Measurements from ENCODE around the gene RBBP8NL.

The RBBP8NL gene

GRCh38 chr20:62427172-62428001 lies at the start of gene RBBP8NL:
Gene RBBP8NL, minus strand, starts transcription at chr20:62427539. Its CDS starts 7,892 bp downstream, at chr20:62419647.
- no peak for TF ChIP-seq CTCF (IDR thresholded peaks at IDR 0.05; ENCODE audit: low read depth, low read length)
- peak within 1 kb of the TSS; percentile 41; the same call in 1 of the 2 replicates for H3K27ac ChIP-seq
- H3K4me3 ChIP-seq (ENCODE audit: low read depth, low read length): no peak within 1 kb of the TSS

DNA sequence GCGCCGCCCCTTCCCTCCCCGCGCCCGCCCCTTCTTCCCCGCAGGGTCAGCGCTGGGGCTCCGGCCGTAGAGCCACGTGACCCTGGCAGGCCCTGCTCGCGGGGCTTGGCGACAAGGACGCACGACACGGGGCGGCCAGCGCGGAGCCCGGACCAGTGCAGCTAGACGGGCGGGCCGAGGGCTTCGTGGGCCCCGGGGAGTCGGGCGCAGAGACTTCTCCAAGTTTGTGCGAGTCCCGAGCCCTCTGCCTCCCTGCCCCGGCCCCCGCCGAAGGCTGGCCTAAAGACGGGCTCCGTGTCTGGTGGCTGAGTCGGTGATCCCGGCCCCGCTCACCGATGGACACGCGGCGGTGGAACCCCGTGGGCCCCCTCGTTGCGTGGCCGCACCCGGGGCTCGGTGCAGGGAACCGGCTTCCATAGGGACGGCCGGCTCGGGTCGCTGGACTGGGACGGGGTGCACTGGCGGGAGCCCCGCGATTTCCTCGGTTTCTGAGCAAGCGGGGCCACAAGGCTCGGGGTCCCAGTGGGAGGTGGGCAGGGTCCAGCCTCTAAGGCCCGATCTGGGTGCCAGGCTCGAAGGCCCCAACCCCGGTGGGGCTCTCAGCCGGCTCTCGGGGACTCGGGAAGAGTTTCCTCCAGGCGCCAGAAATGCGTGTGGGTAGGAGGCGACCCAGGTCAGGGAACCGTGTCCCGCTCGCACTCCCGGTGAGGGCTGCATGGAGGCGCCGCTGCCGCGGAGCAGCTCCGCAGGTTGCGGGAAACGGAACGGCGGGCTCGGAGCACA lies 48.9 kb upstream of the RBBP8NL start:
- DNase-seq: no peak
- Histone ChIP-seq H3K9me3 (ENCODE audit: severe bottlenecking) (no peaks in the 10 kb centered on the region), H3K27me3 (ENCODE audit: insufficient read depth, low read depth, severe bottlenecking) (no peaks in the 10 kb centered on the region), H3K36me3 (no peaks in the 10 kb centered on the region), H3K27ac (no peak overlapping the region), H3K4me3 (ENCODE audit: low read depth, low read length) (no peak overlapping the region)
- TF ChIP-seq CTCF (IDR thresholded peaks at IDR 0.05; ENCODE audit: low read depth, low read length): no peak

More at GRCh38 chr20:62427172-62428001, at the start of gene RBBP8NL:
- no peaks in the 10 kb centered on the region for H3K27me3 ChIP-seq (ENCODE audit: insufficient read depth, low read depth, severe bottlenecking)
- H3K36me3 ChIP-seq: no peaks in the 10 kb centered on the region
- DNase-seq: no peak
- no peaks in the 10 kb centered on the region for H3K9me3 ChIP-seq (ENCODE audit: severe bottlenecking)

DNA sequence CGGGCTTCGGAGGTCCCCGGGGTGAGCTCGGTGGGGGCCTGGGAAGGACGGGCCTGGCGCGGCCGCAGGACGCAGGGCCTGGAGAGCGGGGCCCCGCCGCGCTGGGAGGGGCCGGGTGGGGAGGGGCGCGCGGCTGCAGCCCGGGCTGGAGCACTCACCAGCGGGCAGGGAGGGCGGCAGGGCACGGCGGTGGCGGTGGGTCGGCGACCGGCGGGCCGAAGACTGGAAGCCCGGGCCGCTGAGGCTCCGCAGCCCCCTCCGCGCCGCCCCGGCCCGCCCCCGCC lies 48.4 kb upstream of the RBBP8NL start, which contains the start of gene GATA5:
TSS of gene GATA5 (minus strand) at position 224 of the 284 bp plus-strand sequence. CDS start 474 bp downstream, outside the sequence.
- H3K4me3 ChIP-seq (ENCODE audit: low read depth, low read length): no peak within 1 kb of the TSS
- no peaks in the 10 kb centered on the region for H3K27me3 ChIP-seq (ENCODE audit: insufficient read depth, low read depth, severe bottlenecking)
- DNase-seq: no peak

GRCh38 chr20:62475027-62475771 lies 47.9 kb upstream of the RBBP8NL start:
- H3K9me3 ChIP-seq (ENCODE audit: severe bottlenecking): no peaks in the 10 kb centered on the region
- no peak for TF ChIP-seq CTCF (IDR thresholded peaks at IDR 0.05; ENCODE audit: low read depth, low read length)
- H3K27me3 ChIP-seq (ENCODE audit: insufficient read depth, low read depth, severe bottlenecking): no peaks in the 10 kb centered on the region
- no peak overlapping the region for H3K4me3 ChIP-seq (ENCODE audit: low read depth, low read length)
- H3K27ac ChIP-seq: no peak overlapping the region
- no peak for DNase-seq
- no peaks in the 10 kb centered on the region for H3K36me3 ChIP-seq

More for the DNA sequence above, 48.4 kb upstream of the RBBP8NL start, which contains the start of gene GATA5:
- Histone ChIP-seq H3K36me3 (no peaks in the 10 kb centered on the region), H3K27ac (no peak within 1 kb of the TSS), H3K9me3 (ENCODE audit: severe bottlenecking) (no peaks in the 10 kb centered on the region)
- TF ChIP-seq CTCF (IDR thresholded peaks at IDR 0.05; ENCODE audit: low read depth, low read length): no peak

DNA sequence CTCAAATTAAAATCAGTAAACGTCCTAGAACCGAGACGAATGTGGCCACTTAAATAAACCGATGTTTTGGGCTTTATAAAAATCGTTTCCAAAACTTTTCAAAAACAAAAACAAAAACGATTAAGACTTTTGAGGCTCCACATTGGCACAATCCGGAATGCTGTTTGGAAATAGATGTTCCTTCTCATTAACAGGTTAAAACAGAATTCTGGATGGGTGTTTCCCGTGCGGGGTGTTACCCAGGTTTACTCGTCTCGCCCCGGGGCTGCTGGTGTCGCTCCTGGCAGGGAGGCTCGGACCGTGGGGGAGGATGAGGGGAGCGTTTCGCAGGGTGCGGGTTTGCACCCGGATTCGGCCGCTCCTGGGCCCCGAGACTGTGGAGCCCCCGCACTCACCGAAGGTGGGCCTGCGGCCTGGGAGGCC lies 47.3 kb upstream of the RBBP8NL start:
- Histone ChIP-seq H3K27ac (no peak overlapping the region), H3K27me3 (ENCODE audit: insufficient read depth, low read depth, severe bottlenecking) (no peaks in the 10 kb centered on the region), H3K4me3 (ENCODE audit: low read depth, low read length) (no peak overlapping the region), H3K36me3 (no peaks in the 10 kb centered on the region), H3K9me3 (ENCODE audit: severe bottlenecking) (no peaks in the 10 kb centered on the region)
- no peak for TF ChIP-seq CTCF (IDR thresholded peaks at IDR 0.05; ENCODE audit: low read depth, low read length)
- DNase-seq: no peak
